Measurements from ENCODE around the gene PIK3AP1.
"Not testable (repeated sequence)": the region's sequence is repeated elsewhere in the genome, so short reads cannot be mapped to it uniquely, and the experiment has no call there.

PIK3AP1 gene

DNA sequence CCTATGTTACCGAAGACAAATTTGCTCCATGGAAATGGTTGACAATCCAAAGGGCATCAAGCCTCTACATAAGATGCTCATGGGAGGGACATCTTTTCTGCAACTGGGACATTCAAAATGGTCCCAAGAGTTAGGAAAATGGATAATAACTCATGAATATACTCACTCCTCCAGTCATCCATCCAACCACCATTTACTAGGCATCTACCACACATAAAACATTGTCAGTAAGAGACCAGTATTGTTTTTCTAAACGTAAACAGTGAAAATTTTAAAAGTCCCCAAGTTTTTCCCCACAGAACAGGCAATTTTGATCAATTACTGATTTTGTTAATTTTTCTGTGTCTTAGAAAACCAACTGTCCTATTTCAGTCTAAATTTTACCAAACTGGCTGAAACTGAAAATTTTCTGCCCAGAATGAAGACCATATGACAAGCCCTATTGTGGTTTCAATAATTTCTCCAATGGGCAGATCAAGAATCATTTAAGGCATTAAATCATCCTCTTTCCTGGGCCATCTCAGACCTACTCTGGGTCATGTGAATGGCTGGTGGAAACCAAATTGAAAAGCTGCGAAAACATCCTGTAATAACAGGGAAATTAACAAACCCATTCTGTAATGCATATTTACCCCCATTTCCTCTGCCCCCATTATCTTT, 24.2 kb downstream of the PIK3AP1 start:
- DNase-seq: no peak

DNA sequence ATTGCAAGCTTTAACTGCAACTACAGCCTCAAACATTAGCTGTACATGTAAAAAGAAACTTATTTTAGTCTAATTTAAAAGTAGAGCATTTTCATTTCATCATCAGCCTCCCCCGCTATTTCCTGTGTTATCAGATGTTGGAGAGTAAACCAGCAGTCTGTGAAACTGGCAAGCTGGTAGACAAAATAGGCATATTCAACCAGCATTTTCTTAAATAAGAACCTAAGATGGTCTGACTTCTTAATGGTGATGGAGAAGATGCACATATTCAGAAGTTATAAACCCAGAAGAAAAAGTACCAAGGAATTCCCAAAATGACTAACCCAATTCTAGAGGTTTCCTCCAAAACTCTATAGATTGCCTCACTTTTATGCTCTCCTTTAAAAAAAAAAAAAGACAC, 24.9 kb downstream of the PIK3AP1 start:
- DNase-seq: peak; percentile 14

DNA sequence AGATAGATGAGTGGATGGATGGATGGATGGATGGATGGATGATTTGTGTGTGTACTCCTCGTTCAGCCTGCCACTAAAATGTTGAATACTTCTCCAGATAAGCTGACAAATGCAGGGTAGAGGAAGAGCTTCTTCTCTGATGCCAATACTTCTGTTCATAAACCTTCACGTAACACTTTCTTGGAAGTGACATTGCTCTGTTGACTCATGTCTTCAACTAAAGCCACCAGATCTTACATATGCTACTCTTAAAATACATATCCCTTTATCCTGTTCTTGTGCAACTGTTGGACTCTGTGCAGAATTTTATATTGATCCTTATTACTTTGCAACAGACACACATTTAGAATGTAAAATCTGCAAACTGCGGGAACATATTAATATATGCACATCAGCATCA, 26.9 kb downstream of the PIK3AP1 start:
- DNase-seq: no peak

DNA sequence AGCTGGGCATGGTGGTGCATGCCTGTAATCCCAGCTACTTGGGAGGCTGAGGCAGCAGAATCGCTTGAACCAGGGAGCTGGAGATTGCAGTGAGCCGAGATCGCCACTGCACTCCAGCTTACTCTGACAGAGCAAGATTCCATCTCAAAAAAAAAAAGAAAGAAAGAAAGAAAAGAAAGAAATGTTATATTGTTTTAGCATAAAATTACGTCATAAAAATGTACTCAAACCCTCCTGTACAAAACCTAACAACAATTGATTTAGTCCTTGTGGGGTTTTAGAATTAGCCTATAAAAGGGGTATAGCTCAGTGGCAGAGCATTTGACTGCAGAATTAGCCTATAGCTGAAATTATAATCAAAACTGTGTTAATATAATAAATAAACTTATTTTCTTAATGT, 27.9 kb downstream of the PIK3AP1 start:
- DNase-seq: no peak

DNA sequence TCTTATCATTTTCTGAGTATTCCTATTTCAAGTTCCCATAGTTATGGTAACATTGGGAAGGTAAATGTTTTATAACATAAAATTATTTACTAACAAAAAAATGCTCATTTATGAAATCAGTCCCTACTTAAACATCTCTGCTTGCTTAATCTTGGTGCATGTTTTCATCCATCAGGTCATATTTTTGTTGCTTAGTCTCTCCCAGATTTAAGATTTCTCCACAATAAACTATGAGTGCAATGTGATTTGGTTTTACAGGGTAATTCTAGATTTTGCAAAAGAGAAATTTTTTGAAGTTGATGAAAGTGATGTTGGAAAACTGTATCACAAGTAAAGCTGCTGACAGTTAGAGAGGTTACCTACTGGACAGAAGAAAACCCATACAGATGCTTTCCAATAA, 28.6 kb downstream of the PIK3AP1 start:
- DNase-seq: no peak

DNA sequence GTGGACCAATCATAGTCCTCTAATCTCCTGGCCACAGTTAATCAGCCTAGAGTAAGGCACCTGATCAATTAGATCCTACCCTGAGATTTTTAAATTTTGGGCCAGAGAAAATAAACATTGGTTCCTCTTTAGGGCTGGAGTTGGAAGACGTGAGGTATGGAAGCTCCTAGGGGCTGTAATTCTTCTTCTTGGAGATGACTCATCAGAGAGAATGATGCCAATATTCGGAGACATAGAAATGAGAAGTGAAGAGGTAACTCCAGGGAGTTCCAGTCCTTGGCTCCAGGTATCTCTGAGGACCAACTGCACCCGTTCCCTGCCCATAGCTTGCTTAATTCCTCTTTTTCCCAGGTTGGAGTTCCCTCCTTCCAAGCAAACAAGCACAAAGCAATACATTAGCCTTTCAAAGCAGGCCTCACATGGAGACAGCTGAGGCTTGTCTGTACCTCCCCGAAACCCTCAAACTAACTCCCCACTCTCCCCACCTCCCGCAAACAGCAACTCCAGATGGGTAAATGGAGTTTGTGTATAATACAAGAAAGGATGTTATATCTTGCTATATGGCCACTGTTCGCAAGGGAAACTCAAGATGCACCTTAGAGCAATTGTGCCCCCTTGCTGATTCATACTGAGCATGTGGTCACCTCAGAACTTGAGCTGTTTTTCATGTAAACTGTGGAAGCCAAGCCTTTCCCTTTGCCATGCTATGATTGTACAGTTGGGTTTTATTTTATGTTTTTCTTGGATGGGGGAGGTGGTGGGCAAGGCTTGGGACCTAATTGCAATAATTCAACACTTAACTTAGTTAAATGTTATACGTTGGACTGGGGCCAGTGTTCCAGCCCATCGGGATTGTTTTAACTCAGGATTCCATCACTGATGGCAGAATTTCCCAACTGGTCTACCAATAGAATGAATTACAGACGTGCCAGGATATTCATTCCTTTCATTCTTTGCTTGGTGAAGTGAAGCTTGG, 29.3 kb downstream of the PIK3AP1 start:
- DNase-seq: no peak

DNA sequence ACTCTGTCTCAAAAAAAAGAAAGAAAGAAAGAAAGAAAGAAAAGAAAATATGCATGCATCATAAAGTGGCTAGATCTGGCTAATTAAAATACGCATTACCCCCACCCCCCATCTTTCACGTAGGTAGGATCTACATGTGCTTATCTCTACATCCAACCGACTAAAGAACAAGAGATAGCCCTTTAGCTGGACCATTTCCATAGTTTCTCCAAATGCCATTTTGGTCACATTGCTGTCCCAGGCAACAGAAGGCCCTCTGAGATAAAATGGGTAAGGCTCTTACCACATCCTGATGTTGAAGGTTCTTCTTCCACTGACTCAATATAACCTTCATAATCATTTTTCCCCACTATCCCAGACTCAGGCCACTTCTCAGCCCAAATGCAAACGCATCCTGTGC, 31.5 kb downstream of the PIK3AP1 start:
- no peak for DNase-seq

DNA sequence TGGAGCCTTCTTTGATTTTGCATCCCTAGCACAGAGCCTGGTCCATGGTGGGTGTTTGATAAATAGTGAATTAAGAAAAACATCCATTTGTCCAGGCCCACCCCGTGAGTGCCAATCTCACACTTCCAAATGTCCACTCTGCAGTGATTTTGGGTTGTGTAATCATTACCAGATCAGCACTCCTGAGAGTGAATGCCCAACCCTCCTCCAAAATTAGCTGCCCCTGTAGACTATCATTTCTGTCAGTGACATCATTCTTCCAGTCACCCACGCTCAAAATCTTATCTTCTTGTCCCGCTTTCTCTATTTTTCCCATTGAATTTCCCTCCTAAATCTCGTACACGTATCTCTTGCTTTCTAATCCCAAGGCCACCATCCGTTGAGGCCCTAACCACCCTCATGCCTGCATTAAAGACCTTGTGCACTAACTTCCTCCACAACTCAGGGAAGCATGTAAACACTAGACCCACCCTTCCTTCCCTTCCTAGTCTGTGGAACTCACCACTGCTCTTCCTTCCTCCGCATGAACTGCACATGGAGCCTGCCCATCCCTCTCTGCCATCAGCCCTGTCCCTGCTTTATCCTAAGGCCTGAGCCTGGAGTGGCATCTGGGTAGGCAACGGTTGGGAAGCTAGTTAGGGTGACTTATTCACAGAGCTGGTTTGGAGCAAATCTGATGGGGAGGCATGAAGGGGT, 32.8 kb downstream of the PIK3AP1 start:
- no peak for DNase-seq

DNA sequence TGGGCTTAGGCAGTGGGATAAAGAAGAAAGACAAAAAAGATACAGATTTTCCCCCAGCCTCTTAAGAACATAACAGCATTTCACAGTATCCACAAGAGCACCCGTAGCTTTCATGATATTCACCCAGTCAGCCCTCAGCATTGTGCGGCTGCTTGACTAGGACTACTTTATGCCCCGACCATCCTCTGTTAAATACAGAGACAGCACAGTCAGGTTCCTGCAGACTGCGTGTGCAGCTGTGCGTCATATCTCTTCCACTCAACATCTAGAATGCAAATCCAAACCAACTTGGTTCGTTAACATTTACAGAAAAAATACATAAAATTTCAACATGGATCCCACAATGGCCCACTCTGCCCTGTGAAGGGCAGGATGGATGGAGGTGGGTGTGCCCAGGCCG, 33.8 kb downstream of the PIK3AP1 start:
- DNase-seq: no peak

DNA sequence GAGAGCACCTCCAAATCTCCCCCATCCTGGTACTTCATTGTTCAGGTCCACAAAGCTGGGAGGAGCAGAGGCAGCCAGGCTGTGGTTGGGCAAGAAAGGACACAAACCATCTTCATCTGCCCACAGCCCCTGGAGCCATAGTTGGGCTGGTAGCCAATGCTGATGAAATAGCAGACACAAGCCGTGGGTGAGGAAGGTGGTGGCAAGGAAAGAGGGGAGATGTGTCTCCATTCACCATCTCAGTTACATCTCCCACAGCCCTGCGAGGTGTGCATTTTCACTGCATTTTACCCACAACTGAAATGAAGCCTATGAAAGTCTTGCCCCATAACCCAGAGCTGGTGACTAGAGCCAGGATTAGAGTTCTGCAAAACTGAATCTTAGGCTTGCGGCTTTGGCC, 35.0 kb downstream of the PIK3AP1 start:
- no peak for DNase-seq

DNA sequence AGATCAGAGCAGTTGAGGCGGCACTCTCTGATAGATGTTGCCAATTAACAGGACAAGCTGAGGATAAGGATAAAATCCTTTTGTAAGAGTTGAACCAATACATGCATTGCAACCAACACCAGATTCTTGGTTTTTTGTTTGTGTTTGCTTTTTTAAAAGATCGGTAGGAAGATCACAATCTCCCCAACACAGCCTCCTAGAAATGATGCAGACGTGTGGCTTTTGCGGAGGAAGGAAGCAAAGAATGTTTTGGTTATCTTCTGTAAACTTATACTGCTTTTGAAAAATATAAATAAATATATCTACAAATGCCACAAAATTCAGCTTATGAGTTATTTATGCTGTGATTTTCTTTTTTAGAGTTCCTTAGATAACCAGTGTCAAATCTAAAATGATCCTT, 35.5 kb downstream of the PIK3AP1 start:
- DNase-seq: no peak

DNA sequence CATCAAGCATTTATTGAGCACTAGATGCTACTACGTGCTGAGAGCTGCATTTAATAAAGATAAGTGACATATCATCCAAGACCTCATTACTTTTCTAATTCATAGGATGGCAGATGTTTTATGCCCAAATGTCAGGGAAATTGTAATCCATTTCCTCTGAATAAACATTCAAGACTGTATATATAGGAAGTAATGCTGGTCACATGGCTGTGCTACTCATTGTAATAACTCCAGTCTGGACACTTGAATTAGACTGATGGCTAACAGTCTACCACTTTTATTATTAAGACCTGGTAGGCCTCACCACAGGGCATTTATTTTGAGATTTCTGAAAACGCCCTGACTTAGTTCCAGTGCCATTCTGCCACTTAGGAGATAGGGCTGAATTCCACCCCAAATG, 36.6 kb downstream of the PIK3AP1 start:
- no peak for DNase-seq

DNA sequence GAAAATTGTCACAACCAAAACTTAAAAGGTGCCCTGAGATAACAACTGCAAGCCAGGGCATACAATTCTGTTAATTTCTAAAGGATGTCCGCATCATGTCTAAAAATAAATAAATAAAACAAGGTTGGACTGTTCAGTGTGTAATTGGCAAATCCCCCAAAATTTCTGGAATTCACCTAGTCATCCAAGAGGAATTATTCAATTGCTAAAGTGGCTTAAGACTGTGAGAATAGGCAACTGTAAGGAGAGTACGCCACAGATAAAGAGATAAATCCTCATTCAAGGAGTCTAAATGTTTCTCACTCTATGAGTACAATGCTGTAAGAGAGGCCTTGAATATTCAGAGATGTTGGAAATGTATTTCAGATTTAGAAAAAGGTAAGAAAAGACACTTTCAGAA, 37.2 kb downstream of the PIK3AP1 start:
- DNase-seq: no peak

DNA sequence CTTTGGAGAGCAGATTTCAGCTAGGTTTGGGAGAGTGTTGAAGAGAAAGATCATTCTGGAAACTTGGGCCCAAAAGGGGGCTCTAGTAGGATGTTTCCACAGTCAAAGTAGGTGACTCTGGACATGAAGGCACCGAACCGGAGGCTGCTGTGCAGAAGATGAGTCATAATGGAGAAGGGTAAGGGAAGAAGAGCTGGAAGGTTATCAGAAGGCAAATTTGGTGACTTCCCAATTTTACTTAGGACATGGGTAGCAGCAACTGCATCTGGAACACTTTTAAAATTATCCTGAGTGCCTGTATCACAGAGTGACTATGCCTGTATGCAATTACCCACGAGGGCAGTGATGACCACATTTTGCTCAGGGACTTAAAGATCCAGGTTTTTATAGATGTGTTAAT, 38.8 kb downstream of the PIK3AP1 start:
- DNase-seq: no peak

DNA sequence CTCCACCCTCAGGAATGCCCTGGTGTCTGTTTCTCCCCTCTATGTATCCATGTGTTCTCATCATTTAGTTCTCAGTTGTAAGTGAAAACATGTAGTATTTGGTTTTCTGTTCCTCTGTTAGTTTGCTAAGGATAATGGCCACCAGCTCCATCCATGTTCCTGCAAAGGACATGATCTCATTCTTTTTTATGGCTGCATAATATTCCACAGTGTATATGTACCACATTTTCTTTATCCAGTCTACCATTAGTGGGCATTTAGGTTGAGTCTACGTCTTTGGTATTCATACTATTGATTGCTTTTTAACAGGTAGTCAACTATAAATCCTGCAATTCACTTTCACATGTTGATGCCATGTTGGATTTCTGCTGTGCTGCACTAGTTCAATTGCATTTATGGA, 39.9 kb downstream of the PIK3AP1 start:
- not testable (repeated sequence) for DNase-seq

DNA sequence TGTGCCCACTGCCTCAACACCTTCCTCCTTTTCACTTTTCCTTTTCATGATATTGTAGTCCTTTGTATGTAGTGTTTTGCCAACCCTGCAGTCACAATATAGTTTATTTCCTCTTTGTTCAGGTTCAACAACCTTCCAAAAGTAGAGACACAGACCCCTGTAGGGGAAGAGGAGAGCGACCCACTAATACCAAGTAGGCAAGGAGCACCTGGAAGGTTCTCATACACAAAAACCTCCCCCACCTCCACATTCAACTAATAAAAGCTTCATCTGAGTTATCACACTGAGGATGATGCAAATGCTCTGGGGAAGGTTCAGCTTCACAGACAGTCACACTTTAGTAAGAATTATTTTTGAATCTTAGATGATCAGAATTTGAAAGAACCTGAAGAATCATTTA, 41.6 kb downstream of the PIK3AP1 start:
- no peak for DNase-seq

DNA sequence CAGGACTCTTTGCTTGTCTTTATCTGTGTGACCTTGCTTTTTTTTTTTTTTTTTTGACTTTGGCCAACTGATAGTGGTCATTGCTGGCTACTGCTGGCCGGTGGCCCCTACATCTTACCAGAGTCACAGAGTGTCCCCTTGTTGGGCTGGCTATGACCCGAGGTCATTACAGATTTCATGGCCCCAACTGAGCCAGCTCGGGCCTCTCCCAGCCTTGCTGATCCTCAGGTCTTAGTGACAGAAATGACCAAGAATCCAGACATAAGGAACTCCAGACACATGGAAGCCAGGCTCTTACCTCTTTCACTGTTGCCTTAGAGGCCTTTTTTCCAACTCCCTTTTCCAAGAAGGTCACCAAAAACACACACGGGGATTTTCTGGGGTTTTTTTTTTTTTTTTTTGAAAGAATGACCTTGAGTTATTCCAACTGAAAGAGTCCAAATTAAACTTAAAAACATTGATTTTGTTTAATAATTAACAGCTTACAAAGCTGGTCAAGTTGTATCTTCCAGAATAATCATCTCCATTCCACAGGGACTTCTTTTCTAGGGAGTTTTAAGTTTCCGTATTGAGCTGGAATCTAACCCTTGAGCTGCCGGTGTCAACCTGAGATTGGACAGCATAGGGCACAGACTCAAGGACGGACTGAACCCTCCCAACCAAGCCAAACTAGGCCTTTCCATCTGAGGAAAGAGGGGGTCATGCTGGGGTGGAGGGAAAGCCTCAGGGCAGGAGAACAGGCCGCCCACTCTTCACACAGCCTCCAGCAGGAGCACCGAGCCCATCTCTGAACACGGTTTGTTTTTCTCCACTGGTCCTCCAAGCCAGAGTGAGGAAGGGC, 43.8 kb downstream of the PIK3AP1 start:
- no peak for DNase-seq

DNA sequence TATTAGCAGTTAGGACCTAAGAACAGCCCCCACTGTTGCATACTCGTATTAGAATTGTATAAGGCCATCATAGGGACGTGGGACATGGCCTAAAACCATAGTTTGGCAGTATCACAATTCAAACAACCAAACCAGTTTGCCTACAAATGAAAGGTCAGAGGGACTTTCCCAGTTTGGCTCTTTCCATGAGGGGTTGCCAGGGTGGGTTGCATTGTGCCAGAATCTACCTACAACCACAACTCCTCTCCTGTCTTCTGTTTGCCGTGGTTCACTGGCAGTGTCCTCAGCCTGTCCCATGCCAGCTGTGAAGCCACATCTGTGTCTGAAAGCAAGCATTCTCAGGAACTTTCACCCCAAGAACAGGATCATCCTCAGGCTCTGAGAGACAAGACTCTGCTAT, 44.5 kb downstream of the PIK3AP1 start:
- no peak for DNase-seq

DNA sequence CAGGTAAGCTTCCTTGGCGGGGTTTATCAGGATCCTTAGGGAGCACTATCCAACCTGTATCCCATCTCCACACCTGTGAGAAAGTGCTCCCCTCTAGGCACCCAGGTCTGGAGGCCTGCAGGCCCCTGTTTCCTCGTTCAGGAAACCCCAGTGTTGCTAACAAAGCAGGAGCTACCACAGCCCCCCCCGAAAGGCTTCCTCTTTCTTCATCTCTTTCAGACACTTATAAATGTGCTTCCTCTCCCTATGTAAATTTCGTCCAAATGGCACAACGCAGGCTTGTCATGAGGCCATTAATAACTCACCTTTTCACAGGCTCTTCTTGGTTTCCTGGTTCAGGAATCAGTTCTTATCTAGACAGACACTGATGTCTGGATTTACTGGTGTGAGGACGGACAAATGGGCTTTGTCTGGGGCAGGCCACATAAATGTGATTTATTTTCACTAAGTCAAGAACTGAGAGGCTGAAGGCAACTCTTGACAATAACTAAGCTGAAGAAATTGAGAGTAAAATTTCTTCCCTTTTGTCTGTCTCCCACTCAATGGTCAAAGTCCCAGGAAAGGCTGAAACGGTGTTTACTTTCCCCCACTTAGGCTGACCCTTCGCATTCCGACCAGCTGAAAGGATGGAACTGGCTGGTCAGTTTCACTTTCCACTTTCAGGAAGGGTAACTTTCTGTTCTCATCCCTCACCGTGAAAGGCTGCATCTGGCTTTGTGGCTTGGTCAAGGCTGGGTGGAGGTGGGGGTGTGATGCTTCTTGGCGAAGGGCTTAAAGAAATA, 46.8 kb downstream of the PIK3AP1 start:
- DNase-seq: no peak

DNA sequence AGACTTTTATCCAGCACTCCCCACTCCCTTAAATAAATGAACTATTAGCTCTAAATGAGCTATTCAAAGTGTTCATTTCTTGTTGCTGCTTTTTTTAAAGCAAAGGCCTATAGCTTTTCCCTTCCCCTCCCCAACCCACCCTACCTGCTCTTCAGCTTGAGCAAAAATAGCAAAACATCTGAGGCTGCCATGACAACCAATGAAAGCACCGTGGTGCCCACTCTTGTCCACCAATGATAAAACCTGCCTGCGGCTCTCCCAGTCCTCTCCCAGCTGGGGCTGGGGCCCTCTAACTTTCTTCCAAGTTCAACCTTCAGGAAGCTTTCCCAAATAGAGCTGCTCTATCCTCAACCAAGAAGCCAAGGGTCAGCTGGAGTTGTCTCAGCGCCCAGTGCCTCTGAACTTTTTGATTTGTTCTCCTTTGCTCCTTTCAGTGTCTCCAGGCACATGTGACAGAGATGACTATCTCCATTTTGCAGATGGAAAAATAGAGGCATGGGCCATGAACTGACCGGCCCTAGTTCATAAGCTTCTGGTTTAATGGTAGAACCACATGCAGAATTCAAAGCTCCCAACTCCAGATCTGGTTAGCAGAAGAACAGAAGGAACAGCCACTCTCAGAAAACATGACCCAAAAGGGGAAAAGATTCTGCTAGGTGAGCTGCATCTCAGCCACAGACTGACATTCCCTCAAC, 47.7 kb downstream of the PIK3AP1 start:
- DNase-seq: no peak

DNA sequence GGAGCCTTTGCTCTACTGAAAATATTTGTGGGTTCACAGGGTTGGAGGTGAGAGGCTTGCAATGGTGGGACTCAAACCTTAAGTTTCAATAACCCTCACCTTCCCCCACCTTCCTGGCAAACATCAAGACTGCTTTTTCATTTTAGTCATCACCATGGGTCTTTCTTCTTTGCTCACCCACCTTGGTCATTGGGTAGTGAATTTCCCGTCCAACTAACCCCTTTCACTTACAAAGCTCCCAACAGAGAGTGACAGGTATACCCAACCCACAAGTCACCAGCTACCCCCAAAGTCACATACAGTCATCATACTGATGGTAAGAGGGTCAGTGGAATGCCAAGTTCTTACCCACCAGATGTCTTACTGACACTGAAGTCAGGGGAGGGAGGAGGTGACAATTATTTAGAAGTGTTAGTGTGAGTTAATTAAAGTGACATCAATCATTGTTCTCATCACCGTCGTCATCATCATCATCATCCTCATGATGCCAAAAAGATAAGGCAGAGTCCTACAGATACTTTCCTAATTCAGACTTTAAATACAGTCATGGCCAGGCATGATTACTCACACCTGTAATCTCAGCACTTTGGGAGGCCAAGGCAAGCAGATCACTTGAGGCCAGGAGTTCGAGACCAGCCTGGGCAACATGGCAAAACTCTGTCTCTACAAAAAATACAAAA, 49.0 kb downstream of the PIK3AP1 start:
- no peak for DNase-seq
